Measurements from ENCODE around the gene PPP1R3A.

- no peak for TF ChIP-seq CTCF (IDR thresholded peaks at IDR 0.05)
- TF ChIP-seq POLR2AphosphoS5 (IDR thresholded peaks at IDR 0.05; ENCODE audit: low read depth, low read length), result no peak
- TF ChIP-seq SIN3A (IDR thresholded peaks at IDR 0.05; ENCODE audit: borderline replicate concordance, insufficient read depth, low read depth, low read length), result no peak
- TF ChIP-seq, protein P1, sequence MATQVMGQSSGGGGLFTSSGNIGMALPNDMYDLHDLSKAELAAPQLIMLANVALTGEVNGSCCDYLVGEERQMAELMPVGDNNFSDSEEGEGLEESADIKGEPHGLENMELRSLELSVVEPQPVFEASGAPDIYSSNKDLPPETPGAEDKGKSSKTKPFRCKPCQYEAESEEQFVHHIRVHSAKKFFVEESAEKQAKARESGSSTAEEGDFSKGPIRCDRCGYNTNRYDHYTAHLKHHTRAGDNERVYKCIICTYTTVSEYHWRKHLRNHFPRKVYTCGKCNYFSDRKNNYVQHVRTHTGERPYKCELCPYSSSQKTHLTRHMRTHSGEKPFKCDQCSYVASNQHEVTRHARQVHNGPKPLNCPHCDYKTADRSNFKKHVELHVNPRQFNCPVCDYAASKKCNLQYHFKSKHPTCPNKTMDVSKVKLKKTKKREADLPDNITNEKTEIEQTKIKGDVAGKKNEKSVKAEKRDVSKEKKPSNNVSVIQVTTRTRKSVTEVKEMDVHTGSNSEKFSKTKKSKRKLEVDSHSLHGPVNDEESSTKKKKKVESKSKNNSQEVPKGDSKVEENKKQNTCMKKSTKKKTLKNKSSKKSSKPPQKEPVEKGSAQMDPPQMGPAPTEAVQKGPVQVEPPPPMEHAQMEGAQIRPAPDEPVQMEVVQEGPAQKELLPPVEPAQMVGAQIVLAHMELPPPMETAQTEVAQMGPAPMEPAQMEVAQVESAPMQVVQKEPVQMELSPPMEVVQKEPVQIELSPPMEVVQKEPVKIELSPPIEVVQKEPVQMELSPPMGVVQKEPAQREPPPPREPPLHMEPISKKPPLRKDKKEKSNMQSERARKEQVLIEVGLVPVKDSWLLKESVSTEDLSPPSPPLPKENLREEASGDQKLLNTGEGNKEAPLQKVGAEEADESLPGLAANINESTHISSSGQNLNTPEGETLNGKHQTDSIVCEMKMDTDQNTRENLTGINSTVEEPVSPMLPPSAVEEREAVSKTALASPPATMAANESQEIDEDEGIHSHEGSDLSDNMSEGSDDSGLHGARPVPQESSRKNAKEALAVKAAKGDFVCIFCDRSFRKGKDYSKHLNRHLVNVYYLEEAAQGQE (IDR thresholded peaks at IDR 0.05; ENCODE audit: insufficient read depth in 1 of 2, low read depth in 2 of 2, low read length in 1 of 2), result no peak
These were observed 36.3 kb upstream of the PPP1R3A start for GRCh38 chr7:113955157-113955556.
